Transverse colon (tissue), 3 donors: ENCODE results near the gene ITPKB.

Experiments used
- POLR2A ChIP-seq: fragments of 450-650 bp; IDR thresholded peaks from one replicate; pipeline ENCODE4 v1.6.1; 2016; ENCODE audit warnings: antibody characterized with exemption, mild to moderate bottlenecking, moderate library complexity
- TF ChIP-seq, protein P1 (sequence below), 5 experiments: fragments of 200-600 bp in 3 of 5; fragments of 450-650 bp in 2 of 5; sonication (generic) in 3 of 5; IDR thresholded peaks; 1 replicate in 2 of 5; 2 replicates in 3 of 5; pipeline ENCODE4 v1.5.1; 2016 to 2017; ENCODE audit warnings: antibody characterized with exemption in 5 of 5, inconsistent platforms in 3 of 5, mild to moderate bottlenecking in 2 of 5, moderate library complexity in 1 of 5

DNA sequence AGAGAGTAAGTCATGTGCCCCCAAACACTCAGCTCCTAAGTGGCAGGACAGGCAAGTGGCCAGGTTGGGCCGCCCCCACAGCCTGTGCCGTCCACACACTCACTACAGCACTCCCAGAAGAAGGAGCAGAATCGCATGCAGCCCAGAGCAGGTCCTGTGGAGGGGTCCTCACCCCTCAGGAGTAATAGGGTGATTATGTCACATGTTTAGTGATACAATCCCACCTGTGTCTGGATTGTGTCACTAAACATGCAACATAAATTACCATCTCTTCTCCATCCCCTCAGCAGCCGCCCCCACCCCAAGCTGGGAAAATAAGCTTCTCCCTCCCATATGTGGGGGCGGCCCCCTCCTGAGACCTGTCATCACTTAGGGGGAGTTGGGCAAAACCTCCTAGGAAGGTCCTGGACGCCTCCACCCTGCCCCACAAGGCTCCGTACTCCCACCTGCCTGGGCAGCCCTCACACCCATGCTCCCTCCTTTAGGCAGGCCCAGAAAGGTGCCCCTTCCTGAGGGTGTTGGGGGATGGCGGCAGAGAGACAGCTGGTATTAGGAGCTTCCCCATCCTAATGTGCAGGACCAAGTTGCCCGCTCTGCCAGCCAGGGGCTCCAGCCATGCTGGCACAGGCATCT lies 133.6 kb downstream of the ITPKB start:
- TF ChIP-seq, protein P1, sequence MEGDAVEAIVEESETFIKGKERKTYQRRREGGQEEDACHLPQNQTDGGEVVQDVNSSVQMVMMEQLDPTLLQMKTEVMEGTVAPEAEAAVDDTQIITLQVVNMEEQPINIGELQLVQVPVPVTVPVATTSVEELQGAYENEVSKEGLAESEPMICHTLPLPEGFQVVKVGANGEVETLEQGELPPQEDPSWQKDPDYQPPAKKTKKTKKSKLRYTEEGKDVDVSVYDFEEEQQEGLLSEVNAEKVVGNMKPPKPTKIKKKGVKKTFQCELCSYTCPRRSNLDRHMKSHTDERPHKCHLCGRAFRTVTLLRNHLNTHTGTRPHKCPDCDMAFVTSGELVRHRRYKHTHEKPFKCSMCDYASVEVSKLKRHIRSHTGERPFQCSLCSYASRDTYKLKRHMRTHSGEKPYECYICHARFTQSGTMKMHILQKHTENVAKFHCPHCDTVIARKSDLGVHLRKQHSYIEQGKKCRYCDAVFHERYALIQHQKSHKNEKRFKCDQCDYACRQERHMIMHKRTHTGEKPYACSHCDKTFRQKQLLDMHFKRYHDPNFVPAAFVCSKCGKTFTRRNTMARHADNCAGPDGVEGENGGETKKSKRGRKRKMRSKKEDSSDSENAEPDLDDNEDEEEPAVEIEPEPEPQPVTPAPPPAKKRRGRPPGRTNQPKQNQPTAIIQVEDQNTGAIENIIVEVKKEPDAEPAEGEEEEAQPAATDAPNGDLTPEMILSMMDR (IDR thresholded peaks at IDR 0.05), result no peak
- TF ChIP-seq POLR2A, result no peak
